Measurements from ENCODE around the gene SIGLECL1.

The SIGLECL1 gene

GRCh38 chr19:51297406-51297805 is 46.5 kb downstream of the SIGLECL1 start:
- no peak for DNase-seq

GRCh38 chr19:51301266-51301665 is 50.4 kb downstream of the SIGLECL1 start:
- no peak for DNase-seq

GRCh38 chr19:51305479-51305878 is 54.6 kb downstream of the SIGLECL1 start:
- no peak for DNase-seq

GRCh38 chr19:51311351-51312257 is 60.7 kb downstream of the SIGLECL1 start, which contains the start of gene IGLON5:
TSS of gene IGLON5 (plus strand) at chr19:51311644. CDS start at chr19:51311848, 204 bp downstream.
- no peak for DNase-seq

GRCh38 chr19:51316688-51317087 is 65.8 kb downstream of the SIGLECL1 start:
- no peak for DNase-seq

- no peak for DNase-seq
Observed at GRCh38 chr19:51317376-51317775, 66.5 kb downstream of the SIGLECL1 start.

- DNase-seq, result no peak
Observed at GRCh38 chr19:51317968-51318367, 67.1 kb downstream of the SIGLECL1 start.

Data from NCI-H1436 treated with DMSO at 0.1 percent for 48 hours (cell line).